ENCODE results near the gene TRAT1. TPM values are rescaled to one million over a fixed set of nuclear protein-coding genes. Genes with fewer than 3 reads are reported as not detected.

Gene TRAT1
- polyA plus RNA-seq, result not detected in 2 replicates

GRCh38 chr3:108822123-108822897 is at the start of gene TRAT1:
TRAT1 (plus strand) TSS chr3:108822786; CDS start chr3:108822928, 142 bp downstream.

Other genes starting within 250 kb of the TRAT1 start
- 2.1 and 5.3 TPM in 2 replicates for gene CIP2A, start 233.3 kb upstream of the TRAT1 start, polyA plus RNA-seq
- 40.6 and 51.6 TPM in 2 replicates for gene DZIP3, start 233.1 kb upstream of the TRAT1 start, polyA plus RNA-seq
- gene RETNLB, start 65.4 kb upstream of the TRAT1 start, polyA plus RNA-seq, result not detected in 2 replicates
- not detected in 2 replicates for gene GUCA1C, start 131.1 kb downstream of the TRAT1 start, polyA plus RNA-seq